ENCODE data around the gene CUX1.

The CUX1 gene

GRCh38 chr7:101902680-101903514, 85.5 kb downstream of the CUX1 start:
- Histone ChIP-seq H3K4me3 (replicated peaks; ENCODE audit: insufficient read depth, low read length) (no peak overlapping the region), H3K27ac (replicated peaks) (no peak overlapping the region), H3K27me3 (ENCODE audit: insufficient read depth, poor library complexity, severe bottlenecking) (no peaks in the 10 kb centered on the region)
- TF ChIP-seq, protein P1, sequence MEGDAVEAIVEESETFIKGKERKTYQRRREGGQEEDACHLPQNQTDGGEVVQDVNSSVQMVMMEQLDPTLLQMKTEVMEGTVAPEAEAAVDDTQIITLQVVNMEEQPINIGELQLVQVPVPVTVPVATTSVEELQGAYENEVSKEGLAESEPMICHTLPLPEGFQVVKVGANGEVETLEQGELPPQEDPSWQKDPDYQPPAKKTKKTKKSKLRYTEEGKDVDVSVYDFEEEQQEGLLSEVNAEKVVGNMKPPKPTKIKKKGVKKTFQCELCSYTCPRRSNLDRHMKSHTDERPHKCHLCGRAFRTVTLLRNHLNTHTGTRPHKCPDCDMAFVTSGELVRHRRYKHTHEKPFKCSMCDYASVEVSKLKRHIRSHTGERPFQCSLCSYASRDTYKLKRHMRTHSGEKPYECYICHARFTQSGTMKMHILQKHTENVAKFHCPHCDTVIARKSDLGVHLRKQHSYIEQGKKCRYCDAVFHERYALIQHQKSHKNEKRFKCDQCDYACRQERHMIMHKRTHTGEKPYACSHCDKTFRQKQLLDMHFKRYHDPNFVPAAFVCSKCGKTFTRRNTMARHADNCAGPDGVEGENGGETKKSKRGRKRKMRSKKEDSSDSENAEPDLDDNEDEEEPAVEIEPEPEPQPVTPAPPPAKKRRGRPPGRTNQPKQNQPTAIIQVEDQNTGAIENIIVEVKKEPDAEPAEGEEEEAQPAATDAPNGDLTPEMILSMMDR (IDR thresholded peaks at IDR 0.05; ENCODE audit: insufficient read depth, low read length) = no peak
- TF ChIP-seq REST (IDR thresholded peaks at IDR 0.05; ENCODE audit: insufficient replicate concordance, low read depth) (no peak), GABPA (IDR thresholded peaks at IDR 0.05; ENCODE audit: low read depth) (no peak), SPI1 (IDR thresholded peaks at IDR 0.05; ENCODE audit: borderline replicate concordance, low read depth) (no peak), POLR2AphosphoS5 (IDR thresholded peaks at IDR 0.05; ENCODE audit: low read depth) (no peak)
- no peak for DNase-seq (ENCODE audit: low read depth in 1 of 2, low spot score in 1 of 2)

DNA sequence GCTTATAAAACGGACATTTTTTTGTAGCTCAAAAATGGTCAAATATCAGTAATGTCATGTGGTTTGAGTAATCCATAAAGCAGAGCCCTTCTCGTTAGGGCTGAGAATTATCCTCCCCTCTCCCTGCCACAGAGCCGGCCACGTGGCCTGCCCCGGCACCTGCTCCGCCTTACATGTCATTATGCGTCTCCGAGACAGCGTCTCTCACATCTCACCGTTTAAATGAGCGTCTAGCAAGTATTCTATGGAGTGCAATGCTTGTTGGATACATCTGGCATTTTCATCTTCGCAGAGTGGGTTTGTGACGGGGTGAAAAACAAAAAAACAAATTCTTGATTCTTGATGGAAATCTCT, 86.1 kb downstream of the CUX1 start:
- TF ChIP-seq REST (IDR thresholded peaks at IDR 0.05; ENCODE audit: insufficient replicate concordance, low read depth) (no peak), POLR2AphosphoS5 (IDR thresholded peaks at IDR 0.05; ENCODE audit: low read depth) (no peak), SPI1 (IDR thresholded peaks at IDR 0.05; ENCODE audit: borderline replicate concordance, low read depth) (no peak), GABPA (IDR thresholded peaks at IDR 0.05; ENCODE audit: low read depth) (no peak)
- TF ChIP-seq, protein P1 (IDR thresholded peaks at IDR 0.05; ENCODE audit: insufficient read depth, low read length) = no peak
- no peak overlapping the region for H3K27ac ChIP-seq (replicated peaks)
- DNase-seq (ENCODE audit: low read depth in 1 of 2, low spot score in 1 of 2) = no peak
- no peak overlapping the region for H3K4me3 ChIP-seq (replicated peaks; ENCODE audit: insufficient read depth, low read length)
- no peaks in the 10 kb centered on the region for H3K27me3 ChIP-seq (ENCODE audit: insufficient read depth, poor library complexity, severe bottlenecking)

DNA sequence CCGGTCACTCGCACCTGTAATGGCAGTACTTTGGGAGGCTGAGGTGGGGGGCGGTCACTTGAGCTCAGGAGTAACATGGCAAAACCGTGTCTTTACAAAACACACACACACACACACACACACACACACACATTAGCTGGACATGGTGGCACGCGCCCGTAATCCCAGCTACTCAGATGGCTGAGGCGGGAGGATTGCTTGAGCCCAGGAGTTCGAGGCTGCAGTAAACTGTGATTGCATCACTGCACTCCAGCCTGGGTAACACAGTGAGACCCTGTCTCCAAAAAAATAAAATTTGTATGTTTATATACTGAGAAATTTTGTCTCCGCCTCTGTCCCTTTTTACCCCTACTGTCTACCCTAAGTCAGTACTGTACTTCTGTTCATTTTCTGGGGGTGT, 86.6 kb downstream of the CUX1 start:
- Histone ChIP-seq H3K27me3 (ENCODE audit: insufficient read depth, poor library complexity, severe bottlenecking) (no peaks in the 10 kb centered on the region), H3K4me3 (replicated peaks; ENCODE audit: insufficient read depth, low read length) (no peak overlapping the region), H3K27ac (replicated peaks) (no peak overlapping the region)
- TF ChIP-seq, protein P1 (IDR thresholded peaks at IDR 0.05; ENCODE audit: insufficient read depth, low read length) = no peak
- TF ChIP-seq POLR2AphosphoS5 (IDR thresholded peaks at IDR 0.05; ENCODE audit: low read depth) (no peak), GABPA (IDR thresholded peaks at IDR 0.05; ENCODE audit: low read depth) (no peak), REST (IDR thresholded peaks at IDR 0.05; ENCODE audit: insufficient replicate concordance, low read depth) (no peak), SPI1 (IDR thresholded peaks at IDR 0.05; ENCODE audit: borderline replicate concordance, low read depth) (no peak)
- DNase-seq (ENCODE audit: low read depth in 1 of 2, low spot score in 1 of 2) = no peak

Measured in HL-60 (cell line).